Brain microvascular endothelial cell (primary cell): ENCODE data around the gene PLD4.

ENCODE experiments used
- DNase-seq: peaks from one replicate; pipeline ENCODE4 v3.0.0-alpha.2; 2020
- H3K27ac ChIP-seq: fragments of 250-450 bp; sonication (Bioruptor Pico); 2 replicates; pipeline ENCODE4 v1.5.1; 2020; ENCODE audit warnings: mild to moderate bottlenecking, moderate library complexity
- H3K27me3 ChIP-seq: fragments of 250-450 bp; sonication (Bioruptor Pico); replicated peaks from 2 replicates; pipeline ENCODE4 v1.5.1; 2020; ENCODE audit warnings: mild to moderate bottlenecking
- H3K36me3 ChIP-seq: fragments of 250-450 bp; sonication (Bioruptor Pico); replicated peaks from 2 replicates; pipeline ENCODE4 v1.5.1; 2020; ENCODE audit warnings: mild to moderate bottlenecking
- H3K4me3 ChIP-seq: 2 replicates; pipeline ENCODE4 v1.5.1; 2011; ENCODE audit warnings: low read depth, mild to moderate bottlenecking, control low read depth, low read length, moderate library complexity
- in situ Hi-C: cut with HindIII; loops from 2 replicates; pipeline ENCODE4 v1.10.0; 2017; ENCODE audit warnings: low sequenced_read_pairs, low pct_ligation_motif_present
- TF ChIP-seq, protein P1 (sequence below): IDR thresholded peaks from 2 replicates; pipeline ENCODE4 v1.5.1; 2011; ENCODE audit warnings: low read depth, mild to moderate bottlenecking, moderate library complexity, low read length, control low read depth, inconsistent platforms; ENCODE audit errors: missing control alignments

Gene PLD4

GRCh38 chr14:104953896-104954656 is 29.4 kb downstream of the PLD4 start:
- DNase-seq = no peak
- Histone ChIP-seq H3K36me3 (peaks cover 13% of the 10 kb centered on the region), H3K27me3 (no peaks in the 10 kb centered on the region), H3K4me3 (no peak overlapping the region), H3K27ac (no peak overlapping the region)
- TF ChIP-seq, protein P1, sequence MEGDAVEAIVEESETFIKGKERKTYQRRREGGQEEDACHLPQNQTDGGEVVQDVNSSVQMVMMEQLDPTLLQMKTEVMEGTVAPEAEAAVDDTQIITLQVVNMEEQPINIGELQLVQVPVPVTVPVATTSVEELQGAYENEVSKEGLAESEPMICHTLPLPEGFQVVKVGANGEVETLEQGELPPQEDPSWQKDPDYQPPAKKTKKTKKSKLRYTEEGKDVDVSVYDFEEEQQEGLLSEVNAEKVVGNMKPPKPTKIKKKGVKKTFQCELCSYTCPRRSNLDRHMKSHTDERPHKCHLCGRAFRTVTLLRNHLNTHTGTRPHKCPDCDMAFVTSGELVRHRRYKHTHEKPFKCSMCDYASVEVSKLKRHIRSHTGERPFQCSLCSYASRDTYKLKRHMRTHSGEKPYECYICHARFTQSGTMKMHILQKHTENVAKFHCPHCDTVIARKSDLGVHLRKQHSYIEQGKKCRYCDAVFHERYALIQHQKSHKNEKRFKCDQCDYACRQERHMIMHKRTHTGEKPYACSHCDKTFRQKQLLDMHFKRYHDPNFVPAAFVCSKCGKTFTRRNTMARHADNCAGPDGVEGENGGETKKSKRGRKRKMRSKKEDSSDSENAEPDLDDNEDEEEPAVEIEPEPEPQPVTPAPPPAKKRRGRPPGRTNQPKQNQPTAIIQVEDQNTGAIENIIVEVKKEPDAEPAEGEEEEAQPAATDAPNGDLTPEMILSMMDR = no peak
- in situ Hi-C loops = no loop called here

DNA sequence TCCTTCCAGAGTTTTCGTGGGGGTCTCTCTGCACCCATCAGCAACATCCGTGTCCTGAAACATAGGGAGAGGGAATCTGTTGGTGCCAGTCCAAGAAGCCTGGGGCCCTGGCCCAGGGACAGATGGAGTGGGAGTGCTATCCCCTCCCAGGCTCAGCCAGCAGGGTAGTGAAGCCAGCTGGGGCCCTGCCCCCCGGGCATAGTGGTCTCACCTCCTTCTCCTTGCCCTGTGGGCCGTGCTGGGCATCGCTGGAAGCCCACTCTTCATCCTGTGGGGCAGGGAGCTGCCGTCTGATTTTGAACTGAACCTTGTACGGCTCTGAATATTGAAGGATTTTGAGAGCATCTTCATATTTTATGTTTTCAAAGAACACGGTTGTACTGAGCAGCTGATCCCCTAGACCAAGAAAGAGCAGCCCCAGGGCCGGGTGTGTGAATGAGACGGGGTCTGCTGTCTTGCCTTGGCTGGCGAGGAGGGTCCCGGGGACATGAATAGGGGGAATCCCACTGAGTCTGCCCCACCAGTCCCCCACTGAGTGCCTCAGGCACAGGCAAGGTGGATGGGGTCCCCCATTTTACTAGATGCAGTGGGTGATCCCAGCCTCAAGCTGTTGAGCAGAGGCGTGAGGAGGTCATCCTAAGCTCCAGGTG is 30.2 kb downstream of the PLD4 start:
- TF ChIP-seq, protein P1 = no peak
- Histone ChIP-seq H3K27ac (no peak overlapping the region), H3K36me3 (peaks cover 13% of the 10 kb centered on the region), H3K4me3 (no peak overlapping the region), H3K27me3 (no peaks in the 10 kb centered on the region)
- no peak for DNase-seq
- in situ Hi-C loops = no loop called here

- no peaks in the 10 kb centered on the region for H3K27me3 ChIP-seq
- in situ Hi-C loops = no loop called here
- TF ChIP-seq, protein P1 = no peak
- no peak overlapping the region for H3K4me3 ChIP-seq
- no peak overlapping the region for H3K27ac ChIP-seq
- H3K36me3 ChIP-seq = peaks cover 13% of the 10 kb centered on the region
- DNase-seq = no peak
Measured at GRCh38 chr14:104955396-104955770, 30.7 kb downstream of the PLD4 start.

GRCh38 chr14:104956290-104956890 is 31.7 kb downstream of the PLD4 start:
- Histone ChIP-seq H3K4me3 (no peak overlapping the region), H3K27ac (no peak overlapping the region), H3K27me3 (no peaks in the 10 kb centered on the region), H3K36me3 (peaks cover 13% of the 10 kb centered on the region)
- in situ Hi-C loops = no loop called here
- TF ChIP-seq, protein P1 = no peak
- DNase-seq = no peak

- in situ Hi-C loops = no loop called here
Measured at GRCh38 chr14:104957146-104958113, 32.8 kb downstream of the PLD4 start.

More at GRCh38 chr14:104957146-104958113, 32.8 kb downstream of the PLD4 start:
- H3K27ac ChIP-seq = no peak overlapping the region
- DNase-seq = no peak
- peaks cover 13% of the 10 kb centered on the region for H3K36me3 ChIP-seq
- H3K4me3 ChIP-seq = no peak overlapping the region
- no peaks in the 10 kb centered on the region for H3K27me3 ChIP-seq
- TF ChIP-seq, protein P1 = no peak
